ENCODE measurements around the gene HEMK1.

Gene HEMK1

DNA sequence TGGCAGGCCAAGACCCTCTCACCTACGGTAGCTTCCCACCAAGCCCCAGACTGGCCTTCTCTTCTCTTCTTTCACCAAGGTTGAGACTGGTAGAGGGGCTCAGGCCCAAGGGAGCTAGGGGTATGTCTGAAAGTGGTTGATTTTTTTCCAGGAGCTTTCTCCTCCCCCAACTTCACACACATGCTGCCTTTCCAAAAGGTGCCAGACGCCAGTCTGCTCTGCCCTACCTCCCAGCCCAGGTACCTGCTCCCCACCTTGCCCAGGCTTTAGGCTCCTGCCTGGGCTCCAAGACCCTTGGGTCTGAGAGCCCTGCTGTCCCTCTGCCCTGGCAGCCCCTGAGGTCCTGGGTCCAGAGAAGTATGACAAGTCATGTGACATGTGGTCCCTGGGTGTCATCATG is 76.1 kb downstream of the HEMK1 start:
- DNase-seq (ENCODE audit: low spot score) = no peak

Measured in cerebellar cortex (tissue), 1 donor.